GM23248 (cell line): ENCODE results near the gene SLC25A39. TPM values are rescaled to one million over a fixed set of nuclear protein-coding genes. Genes with fewer than 3 reads are reported as not detected.

Experiments used
- DNase-seq: peaks from one replicate; pipeline ENCODE4 v3.0.0-alpha.2; 2015
- H2AFZ ChIP-seq: fragments of 200-600 bp; sonication (generic); 2 replicates; pipeline ENCODE4 v1.6.1; 2016; ENCODE audit warnings: antibody characterized with exemption
- H3F3A ChIP-seq: fragments of 200-600 bp; sonication (generic); 2 replicates; pipeline ENCODE4 v1.6.1; 2016; ENCODE audit warnings: mild to moderate bottlenecking, antibody characterized with exemption, mixed run types; ENCODE audit not compliant: insufficient read depth
- H3K27ac ChIP-seq: fragments of 200-600 bp; sonication (generic); 2 replicates; pipeline ENCODE4 v1.5.1; 2016; ENCODE audit warnings: mild to moderate bottlenecking
- H3K27me3 ChIP-seq: fragments of 200-600 bp; sonication (generic); replicated peaks from 2 replicates; pipeline ENCODE4 v1.6.1; 2016; ENCODE audit warnings: mild to moderate bottlenecking; ENCODE audit not compliant: insufficient read depth
- H3K36me3 ChIP-seq: fragments of 200-600 bp; sonication (generic); 2 replicates; pipeline ENCODE4 v1.6.1; 2016; ENCODE audit warnings: low read depth, mild to moderate bottlenecking
- H3K4me1 ChIP-seq: fragments of 200-600 bp; sonication (generic); 2 replicates; pipeline ENCODE4 v1.6.1; 2016; ENCODE audit warnings: mild to moderate bottlenecking; ENCODE audit not compliant: insufficient read depth
- H3K4me2 ChIP-seq: fragments of 200-600 bp; sonication (generic); one replicate; pipeline ENCODE4 v1.6.1; 2016; ENCODE audit warnings: mild to moderate bottlenecking; ENCODE audit not compliant: unreplicated experiment
- H3K4me3 ChIP-seq: fragments of 200-600 bp; sonication (generic); 2 replicates; pipeline ENCODE4 v1.5.1; 2016; ENCODE audit warnings: mild to moderate bottlenecking
- H3K79me2 ChIP-seq: fragments of 200-600 bp; sonication (generic); 2 replicates; pipeline ENCODE4 v1.6.1; 2016; ENCODE audit warnings: mild to moderate bottlenecking; ENCODE audit not compliant: insufficient read depth
- H3K9ac ChIP-seq: fragments of 200-600 bp; sonication (generic); 2 replicates; pipeline ENCODE4 v1.6.1; 2016; ENCODE audit warnings: mild to moderate bottlenecking
- H3K9me2 ChIP-seq: fragments of 200-600 bp; sonication (generic); 2 replicates; pipeline ENCODE4 v1.6.1; 2016; ENCODE audit warnings: mixed run types, mild to moderate bottlenecking, moderate library complexity; ENCODE audit not compliant: insufficient read depth
- H3K9me3 ChIP-seq: fragments of 200-600 bp; sonication (generic); one replicate; pipeline ENCODE4 v1.6.1; 2017; ENCODE audit warnings: low read depth
- H4K20me1 ChIP-seq: fragments of 200-600 bp; sonication (generic); 2 replicates; pipeline ENCODE4 v1.6.0; 2016; ENCODE audit not compliant: insufficient read depth
- EZH2 ChIP-seq: fragments of 200-600 bp; sonication (generic); IDR thresholded peaks from 2 replicates; pipeline ENCODE4 v1.6.1; 2018; ENCODE audit warnings: antibody characterized with exemption, mild to moderate bottlenecking; ENCODE audit not compliant: insufficient read depth, poor library complexity, severe bottlenecking
- EZH2phosphoT487 ChIP-seq: fragments of 200-600 bp; sonication (generic); IDR thresholded peaks from 2 replicates; pipeline ENCODE4 v1.6.1; 2018; ENCODE audit warnings: antibody characterized with exemption, moderate library complexity, mild to moderate bottlenecking, low read depth; ENCODE audit not compliant: insufficient read depth
- WGBS, 2 experiments: methylation state at CpG; one replicate each; pipeline ENCODE4 v1.1.6; 2015 to 2017; ENCODE audit warnings: low lambda C conversion rate in 2 of 2, low coverage in 1 of 2; ENCODE audit errors: missing lambda C conversion rate in 2 of 2; 5-methylcytosine and 5-hydroxymethylcytosine counted together
- in situ Hi-C: fragments of 300-500 bp; cut with MboI; formaldehyde crosslinking; loops from 2 replicates; pipeline ENCODE4 v1.15.0; 2020
- polyA plus RNA-seq: library from polyadenylated mRNA; unstranded; fragments of >200 nt; fragmentation: Nextera tagmentation; extraction: Ambion mirVana; gene quantifications from 2 replicates; pipeline ENCODE4 v1.2.1, GENCODE V29; 2016
- total RNA-seq: library from RNA; depleted of rRNA; stranded (reverse); fragments of >200 nt; shearing (Covaris generic); gene quantifications from 2 replicates; pipeline ENCODE4 v1.2.3, GENCODE V29; 2014

SLC25A39 gene
- total and polyA plus RNA-seq, 2 experiments from 2014 or later, result 117 to 118 TPM

- Histone ChIP-seq H3K4me1 (peaks cover 19% of the 10 kb centered on the region), H3K79me2 (no peaks in the 10 kb centered on the region), H3K9ac (no peak overlapping the region), H3F3A (peaks cover 7% of the 10 kb centered on the region; the same call in 1 of the 2 replicates), H3K4me3 (no peak overlapping the region), H2AFZ (no peak overlapping the region), H3K9me2 (no peaks in the 10 kb centered on the region), H3K27ac (no peak overlapping the region), H3K27me3 (no peaks in the 10 kb centered on the region), H3K4me2 (no peak overlapping the region), H3K9me3 (no peaks in the 10 kb centered on the region), H3K36me3 (no peaks in the 10 kb centered on the region), H4K20me1 (no peaks in the 10 kb centered on the region)
- TF ChIP-seq EZH2phosphoT487, result no peak
- no peak for TF ChIP-seq EZH2
- 73 to 83% methylated on average over 2 of the region's 2 CpGs for WGBS, 2 experiments
- in situ Hi-C loops, result no loop called here
- no peak for DNase-seq
Observed at GRCh38 chr17:44281570-44281969, 43.1 kb downstream of the SLC25A39 start.

DNA sequence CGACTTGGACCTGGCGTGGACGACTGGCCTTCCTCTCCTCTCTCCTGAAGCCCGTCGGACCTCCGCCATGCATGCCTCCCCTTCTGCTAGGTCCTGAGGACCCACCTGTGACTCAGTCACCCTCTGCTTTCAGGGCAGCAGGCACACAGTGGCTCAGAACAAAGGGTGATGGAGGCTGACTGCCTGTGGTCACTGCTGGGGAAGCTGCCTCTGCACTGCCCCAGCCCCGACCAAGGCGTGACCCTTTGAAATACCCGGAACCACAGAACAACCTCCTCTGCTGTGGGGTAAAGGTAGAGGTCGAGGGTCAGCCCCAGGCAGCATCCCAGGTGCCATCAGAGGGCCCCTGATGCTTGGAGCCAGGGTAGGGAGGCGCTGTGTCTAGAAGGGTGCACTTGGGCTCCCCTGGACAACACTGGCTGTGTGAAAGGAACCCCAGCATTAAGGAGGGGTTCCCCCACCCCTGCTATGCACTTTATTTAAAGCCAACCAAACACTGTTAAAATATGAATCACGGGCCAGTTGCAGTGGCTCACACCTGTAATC, 44.2 kb downstream of the SLC25A39 start:
- H3K36me3 ChIP-seq, result no peaks in the 10 kb centered on the region
- H2AFZ ChIP-seq, result no peak overlapping the region
- H3K9ac ChIP-seq, result no peak overlapping the region
- TF ChIP-seq EZH2 (no peak), EZH2phosphoT487 (no peak)
- in situ Hi-C loops, result no loop called here
- H3K4me2 ChIP-seq, result no peak overlapping the region
- no peaks in the 10 kb centered on the region for H3K27me3 ChIP-seq
- no peak overlapping the region for H3K27ac ChIP-seq
- H3K4me1 ChIP-seq, result peaks cover 19% of the 10 kb centered on the region
- no peak overlapping the region for H3K4me3 ChIP-seq
- 81 to 87% methylated on average over 11 to 12 of the region's 12 CpGs for WGBS, 2 experiments
- H3K9me2 ChIP-seq, result no peaks in the 10 kb centered on the region
- no peaks in the 10 kb centered on the region for H3K9me3 ChIP-seq
- no peak for DNase-seq
- peaks cover 7% of the 10 kb centered on the region; the same call in 1 of the 2 replicates for H3F3A ChIP-seq
- H4K20me1 ChIP-seq, result no peaks in the 10 kb centered on the region
- no peaks in the 10 kb centered on the region for H3K79me2 ChIP-seq

- Histone ChIP-seq H3K4me2 (peak overlapping the region; percentile 85), H3K79me2 (no peaks in the 10 kb centered on the region), H3F3A (peaks cover 7% of the 10 kb centered on the region; the same call in 1 of the 2 replicates), H3K9me2 (no peaks in the 10 kb centered on the region), H2AFZ (no peak overlapping the region), H3K27me3 (no peaks in the 10 kb centered on the region), H3K36me3 (no peaks in the 10 kb centered on the region), H3K4me3 (no peak overlapping the region), H3K4me1 (peaks cover 19% of the 10 kb centered on the region), H4K20me1 (no peaks in the 10 kb centered on the region), H3K27ac (peak overlapping the region; percentile 53), H3K9me3 (no peaks in the 10 kb centered on the region), H3K9ac (peak overlapping the region; percentile 41; the same call in 1 of the 2 replicates)
- DNase-seq, result peak; percentile 93
- in situ Hi-C loops, result no loop called here
- WGBS, 2 experiments, result 42 to 49% methylated on average over 13 to 20 of the region's 20 CpGs
- TF ChIP-seq EZH2 (no peak), EZH2phosphoT487 (no peak)
Observed at GRCh38 chr17:44279666-44280391, 44.8 kb downstream of the SLC25A39 start.

GRCh38 chr17:44279346-44279665, 45.3 kb downstream of the SLC25A39 start:
- in situ Hi-C loops, result no loop called here
- Histone ChIP-seq H3K4me2 (peak overlapping the region; percentile 85), H4K20me1 (no peaks in the 10 kb centered on the region), H3K9me2 (no peaks in the 10 kb centered on the region), H3K27ac (peak overlapping the region; percentile 53), H3K4me3 (no peak overlapping the region), H3K9ac (peak overlapping the region; percentile 41; the same call in 1 of the 2 replicates), H2AFZ (no peak overlapping the region), H3F3A (peaks cover 7% of the 10 kb centered on the region; the same call in 1 of the 2 replicates), H3K9me3 (no peaks in the 10 kb centered on the region), H3K4me1 (peaks cover 19% of the 10 kb centered on the region), H3K36me3 (no peaks in the 10 kb centered on the region), H3K79me2 (no peaks in the 10 kb centered on the region), H3K27me3 (no peaks in the 10 kb centered on the region)
- TF ChIP-seq EZH2phosphoT487, result no peak
- TF ChIP-seq EZH2, result no peak
- DNase-seq, result no peak
- 97 to 98% methylated on average over 2 of the region's 2 CpGs for WGBS, 2 experiments
